ENCODE data around the gene COL10A1.

- no peak for TF ChIP-seq KLF1 (tag by site-specific recombination; IDR thresholded peaks at IDR 0.05)
- no peak for TF ChIP-seq ZNF623 (tag by site-specific recombination; IDR thresholded peaks at IDR 0.05)
- no peak for TF ChIP-seq ATF2 (tag by site-specific recombination; IDR thresholded peaks at IDR 0.05; ENCODE audit: low read depth)
- no peak for TF ChIP-seq ZNF112 (tag by site-specific recombination; IDR thresholded peaks at IDR 0.05)
- no peak for TF ChIP-seq CTCF (tag by site-specific recombination; IDR thresholded peaks at IDR 0.05)
- no peak for TF ChIP-seq ZNF16 (tag by site-specific recombination; IDR thresholded peaks at IDR 0.05; ENCODE audit: low read depth)
- no peak for TF ChIP-seq IKZF3 (tag by site-specific recombination; IDR thresholded peaks at IDR 0.05)
These were observed 20.7 kb downstream of the COL10A1 start for GRCh38 chr6:116105247-116105646.

All from HEK293 (cell line).